AG09309 (cell line): ENCODE data around the gene TTLL8.

Experiments
- DNase-seq: peaks from one replicate; pipeline ENCODE4 v3.0.0-alpha.2; 2010; ENCODE audit warnings: low read depth
- H3K4me3 ChIP-seq: 2 replicates; pipeline ENCODE4 v1.5.1; 2011; ENCODE audit warnings: mild to moderate bottlenecking, low read depth, low read length, moderate library complexity; ENCODE audit not compliant: control insufficient read depth
- CTCF ChIP-seq: IDR thresholded peaks from 2 replicates; pipeline ENCODE4 v1.5.1; 2011; ENCODE audit warnings: mild to moderate bottlenecking, low read depth, low read length, inconsistent platforms; ENCODE audit not compliant: insufficient read depth, control insufficient read depth; ENCODE audit errors: missing control alignments

The TTLL8 gene

GRCh38 chr22:49999946-50000586, 58.0 kb downstream of the TTLL8 start:
- TF ChIP-seq CTCF: no peak
- H3K4me3 ChIP-seq: no peak overlapping the region
- DNase-seq: no peak

- no peak overlapping the region for H3K4me3 ChIP-seq
- DNase-seq: no peak
- TF ChIP-seq CTCF: no peak
Measured at GRCh38 chr22:49999063-49999945, 58.8 kb downstream of the TTLL8 start.

GRCh38 chr22:49998718-49999062, 59.4 kb downstream of the TTLL8 start:
- no peak overlapping the region for H3K4me3 ChIP-seq
- no peak for TF ChIP-seq CTCF
- no peak for DNase-seq

- no peak for TF ChIP-seq CTCF
- no peak for DNase-seq
Measured at GRCh38 chr22:49997932-49998717, 60.0 kb downstream of the TTLL8 start.

GRCh38 chr22:49997251-49997599, 60.9 kb downstream of the TTLL8 start:
- no peak for DNase-seq
- no peak overlapping the region for H3K4me3 ChIP-seq
- no peak for TF ChIP-seq CTCF

More at GRCh38 chr22:49997932-49998717, 60.0 kb downstream of the TTLL8 start:
- no peak overlapping the region for H3K4me3 ChIP-seq

GRCh38 chr22:49996518-49997250, 61.4 kb downstream of the TTLL8 start:
- TF ChIP-seq CTCF: no peak
- no peak for DNase-seq
- H3K4me3 ChIP-seq: no peak overlapping the region
